GM12874 (cell line): ENCODE data around the gene QSOX1.

Experiments used
- TF ChIP-seq, protein P1 (sequence below): IDR thresholded peaks from 2 replicates; pipeline ENCODE4 v1.5.1; 2011; ENCODE audit warnings: low read depth, mild to moderate bottlenecking, control low read depth, low read length, moderate library complexity; ENCODE audit not compliant: insufficient read depth

The QSOX1 gene

GRCh38 chr1:180232521-180233043 lies 77.9 kb downstream of the QSOX1 start:
- TF ChIP-seq, protein P1, sequence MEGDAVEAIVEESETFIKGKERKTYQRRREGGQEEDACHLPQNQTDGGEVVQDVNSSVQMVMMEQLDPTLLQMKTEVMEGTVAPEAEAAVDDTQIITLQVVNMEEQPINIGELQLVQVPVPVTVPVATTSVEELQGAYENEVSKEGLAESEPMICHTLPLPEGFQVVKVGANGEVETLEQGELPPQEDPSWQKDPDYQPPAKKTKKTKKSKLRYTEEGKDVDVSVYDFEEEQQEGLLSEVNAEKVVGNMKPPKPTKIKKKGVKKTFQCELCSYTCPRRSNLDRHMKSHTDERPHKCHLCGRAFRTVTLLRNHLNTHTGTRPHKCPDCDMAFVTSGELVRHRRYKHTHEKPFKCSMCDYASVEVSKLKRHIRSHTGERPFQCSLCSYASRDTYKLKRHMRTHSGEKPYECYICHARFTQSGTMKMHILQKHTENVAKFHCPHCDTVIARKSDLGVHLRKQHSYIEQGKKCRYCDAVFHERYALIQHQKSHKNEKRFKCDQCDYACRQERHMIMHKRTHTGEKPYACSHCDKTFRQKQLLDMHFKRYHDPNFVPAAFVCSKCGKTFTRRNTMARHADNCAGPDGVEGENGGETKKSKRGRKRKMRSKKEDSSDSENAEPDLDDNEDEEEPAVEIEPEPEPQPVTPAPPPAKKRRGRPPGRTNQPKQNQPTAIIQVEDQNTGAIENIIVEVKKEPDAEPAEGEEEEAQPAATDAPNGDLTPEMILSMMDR = no peak

- TF ChIP-seq, protein P1 = no peak
Observed at GRCh38 chr1:180233191-180234011, 78.7 kb downstream of the QSOX1 start.

- TF ChIP-seq, protein P1 = no peak
Observed at GRCh38 chr1:180234369-180235076, 79.9 kb downstream of the QSOX1 start.

- TF ChIP-seq, protein P1 = no peak
Observed at GRCh38 chr1:180235077-180235501, 80.4 kb downstream of the QSOX1 start.

DNA sequence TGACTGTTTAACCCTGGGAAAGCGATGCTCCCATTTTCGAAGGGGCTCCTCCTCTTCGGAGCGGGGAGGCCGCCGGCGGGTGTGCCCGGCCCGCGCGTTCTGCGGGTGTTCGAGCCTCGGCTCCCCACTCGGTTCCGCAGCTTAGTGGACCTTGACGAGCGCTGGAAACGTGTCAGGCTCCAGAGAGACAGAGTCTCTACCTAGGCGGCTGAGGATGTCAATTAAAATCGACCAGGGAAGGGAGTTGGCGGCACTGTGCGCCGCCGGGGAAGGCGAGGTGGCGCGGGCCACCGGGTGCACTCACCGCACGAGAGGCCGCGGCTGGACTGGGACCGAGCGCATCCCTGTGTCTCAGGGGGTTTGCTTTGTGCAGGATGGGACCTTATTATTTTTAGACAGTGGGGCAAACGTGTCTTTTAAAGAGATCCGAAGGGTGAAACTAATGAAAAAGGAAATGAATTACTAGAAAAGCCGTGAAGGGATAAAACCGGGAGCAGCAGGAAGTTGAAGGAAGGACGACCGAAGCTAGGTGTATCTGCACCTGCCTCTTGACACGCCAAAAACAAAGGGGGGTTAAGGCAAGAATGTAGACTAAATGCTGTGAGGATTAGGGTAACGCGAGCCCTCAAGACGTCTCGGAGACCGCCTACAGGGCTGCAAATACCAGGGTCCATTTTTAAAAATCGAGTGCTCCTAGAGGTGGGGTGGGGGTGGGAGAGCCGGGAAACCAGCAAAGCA lies 81.0 kb downstream of the QSOX1 start:
- TF ChIP-seq, protein P1 = no peak

DNA sequence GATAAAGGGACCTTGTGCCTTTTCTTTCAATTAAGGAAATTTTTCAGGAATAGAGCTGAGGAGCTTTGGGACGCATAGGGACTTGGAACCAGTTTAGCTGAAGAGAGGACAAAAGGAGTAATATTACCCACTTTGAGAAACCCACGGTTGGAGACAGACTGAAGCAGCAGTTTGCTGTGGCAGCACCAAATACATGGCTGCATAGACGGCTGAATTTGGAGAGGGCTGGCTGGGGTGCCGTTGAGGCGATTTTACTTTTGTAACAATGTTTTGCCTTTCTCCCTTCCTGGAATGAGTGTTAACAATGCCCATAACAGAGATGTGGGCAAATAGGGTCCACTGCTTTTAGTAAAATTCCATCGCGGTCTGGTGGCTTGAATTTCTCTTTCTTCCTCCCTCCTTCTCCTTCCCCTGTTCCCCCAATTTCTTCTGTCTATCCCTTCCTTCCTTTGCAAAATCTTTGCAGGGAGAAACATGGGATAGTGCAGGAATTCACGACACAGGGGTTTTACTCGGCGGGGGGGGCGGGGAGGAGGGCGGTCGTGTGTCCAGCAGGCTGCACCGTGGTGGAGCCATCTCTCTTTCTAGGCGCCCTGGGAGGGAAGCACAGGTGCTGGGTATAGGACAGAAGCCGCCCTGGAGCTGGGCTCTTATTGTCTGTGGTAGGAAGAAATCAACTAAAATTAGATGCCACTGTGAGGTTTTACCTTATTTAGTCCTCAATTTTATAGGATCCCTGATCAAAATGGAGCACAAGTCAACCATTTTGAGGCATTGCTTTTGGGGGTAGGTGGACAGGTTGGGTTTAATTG lies 82.2 kb downstream of the QSOX1 start:
- TF ChIP-seq, protein P1 = no peak
